ENCODE data around the gene SHE. TPM values are rescaled to one million over a fixed set of nuclear protein-coding genes. Genes with fewer than 3 reads are reported as not detected.
A peak's percentile ranks its signal among the peaks of the same experiment; 100 is the strongest.

The SHE gene
- total RNA-seq, 2 experiments from 2014 or later: not detected

DNA sequence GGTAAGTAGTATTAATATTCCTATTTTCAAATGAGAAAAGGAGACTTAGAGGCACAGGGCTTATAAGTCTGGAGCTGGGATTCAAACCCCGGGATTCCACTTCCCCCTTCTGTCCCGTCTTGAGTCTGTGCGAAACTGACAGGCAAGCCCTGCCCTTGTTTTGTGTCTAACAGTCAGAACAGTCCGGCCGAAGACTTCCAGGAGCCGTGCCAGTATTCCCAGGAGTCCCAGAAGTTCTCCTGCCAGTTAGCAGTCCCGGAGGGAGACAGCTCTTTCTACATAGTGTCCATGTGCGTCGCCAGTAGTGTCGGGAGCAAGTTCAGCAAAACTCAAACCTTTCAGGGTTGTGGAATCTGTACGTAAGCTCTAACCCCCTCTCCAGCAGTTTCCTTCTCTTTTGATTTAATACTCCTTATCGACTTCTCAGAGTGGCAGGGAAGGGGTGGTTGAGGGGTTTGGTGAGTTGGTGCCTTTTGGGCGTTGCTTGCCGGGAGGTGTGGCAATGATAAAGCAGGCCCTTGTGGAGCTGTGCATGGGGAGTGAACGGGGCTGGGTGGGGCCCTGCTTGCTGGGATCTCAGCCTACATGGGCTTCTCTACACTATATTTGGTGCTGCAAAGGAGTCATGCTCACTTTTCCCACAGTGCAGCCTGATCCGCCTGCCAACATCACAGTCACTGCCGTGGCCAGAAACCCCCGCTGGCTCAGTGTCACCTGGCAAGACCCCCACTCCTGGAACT, 67.7 kb downstream of the SHE start:
- no peak overlapping the region for H3K27ac Mint-ChIP-seq
- H3K9me3 Mint-ChIP-seq: no peaks in the 10 kb centered on the region
- peaks cover 37% of the 10 kb centered on the region for H3K4me1 Mint-ChIP-seq
- H3K27me3 Mint-ChIP-seq: no peaks in the 10 kb centered on the region
- no peak overlapping the region for H3K4me3 Mint-ChIP-seq
- no peak for DNase-seq
- H3K36me3 Mint-ChIP-seq (ENCODE audit: low read depth): peaks cover 8% of the 10 kb centered on the region
- CTCF ChIA-PET: interaction anchor here (1.1 to 1.9 kb wide), 6 partner anchors 8 to 24 kb away, joined by 3 to 7 read pairs (median 4); no protein-coding TSS in a partner anchor
- POLR2A ChIA-PET: no interaction called here

DNA sequence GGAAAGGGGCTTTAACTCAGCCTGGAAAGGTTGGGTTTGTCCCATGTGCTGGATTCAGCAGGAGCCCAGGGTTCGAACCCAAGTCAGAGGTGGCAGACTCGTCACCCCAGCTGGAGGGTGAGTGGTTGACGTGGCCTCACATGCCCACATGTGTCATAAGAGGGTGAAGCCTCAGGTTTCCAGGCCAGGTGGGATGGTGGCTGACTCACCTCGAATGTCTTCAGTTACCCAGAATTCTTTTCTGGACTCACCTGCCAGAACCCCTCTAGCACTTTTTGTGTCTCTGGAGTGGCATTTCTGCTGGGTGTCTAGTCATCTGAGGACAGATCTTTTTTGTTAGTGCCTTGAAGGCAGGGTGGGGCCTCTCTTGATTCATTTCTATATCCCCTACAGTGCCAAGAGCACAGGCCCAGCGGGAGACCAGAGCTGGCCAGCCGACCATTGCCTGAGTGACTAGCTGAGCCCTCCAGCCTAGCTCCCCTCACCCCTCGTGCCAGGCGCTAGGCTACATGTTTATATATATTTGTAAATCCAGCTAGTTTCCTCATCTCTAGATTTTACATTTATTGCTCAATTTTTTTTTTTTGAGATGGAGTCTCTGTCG, 68.9 kb downstream of the SHE start:
- ChIA-PET POLR2A (interaction anchor here (0.7 kb wide), 1 partner anchor 15 kb away, joined by 4 read pairs; no protein-coding TSS in a partner anchor), CTCF (interaction anchor here (0.6 to 2.3 kb wide), 5 partner anchors 9 to 339 kb away, joined by 4 to 8 read pairs (median 4); no protein-coding TSS in a partner anchor)
- DNase-seq: no peak
- Mint-ChIP-seq H3K4me3 (no peak overlapping the region), H3K4me1 (peaks cover 28% of the 10 kb centered on the region), H3K27me3 (no peaks in the 10 kb centered on the region), H3K9me3 (no peaks in the 10 kb centered on the region), H3K36me3 (ENCODE audit: low read depth) (peaks cover 7% of the 10 kb centered on the region), H3K27ac (peak overlapping the region; percentile 46)

DNA sequence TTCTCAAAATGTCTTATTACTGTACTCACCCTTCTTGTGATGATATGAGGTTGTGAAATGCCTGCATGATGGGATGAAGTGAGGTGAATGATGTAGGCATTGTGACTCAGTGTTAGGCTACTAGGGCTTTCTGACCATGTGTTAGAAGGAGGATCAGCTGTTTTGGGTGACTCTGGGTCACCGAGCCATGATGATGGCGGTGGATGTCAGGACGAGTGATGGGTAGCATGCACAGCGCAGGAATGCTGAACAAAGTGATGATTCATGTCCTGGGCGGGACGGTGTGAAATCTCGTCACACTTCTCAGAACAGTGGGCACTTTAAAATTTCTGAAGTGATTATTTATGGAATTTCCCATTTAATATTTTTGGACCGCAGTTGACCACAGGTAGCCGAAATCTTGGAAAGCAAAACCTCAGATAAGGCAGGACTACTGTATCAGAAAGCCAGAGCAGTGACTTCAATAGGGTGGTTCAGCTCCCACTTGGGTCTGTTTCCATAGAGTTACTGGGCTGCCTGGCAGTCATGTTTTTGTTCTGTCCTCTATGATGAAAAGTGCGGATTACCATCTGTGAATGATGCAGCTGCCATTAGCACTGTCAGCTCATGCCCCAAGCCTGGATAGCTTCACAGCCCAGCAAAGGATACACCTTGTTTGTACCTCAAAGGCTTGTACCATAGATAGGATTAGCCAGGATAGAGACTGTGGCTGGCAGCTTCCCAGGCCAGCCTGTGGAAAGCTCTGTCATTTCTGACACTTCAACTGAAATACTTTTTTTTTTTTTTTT, 70.4 kb downstream of the SHE start:
- no peak overlapping the region for H3K4me3 Mint-ChIP-seq
- CTCF ChIA-PET: interaction anchor here (0.6 to 2.8 kb wide), 6 partner anchors 13 to 238 kb away, joined by 3 to 8 read pairs (median 3); no protein-coding TSS in a partner anchor
- POLR2A ChIA-PET: interaction anchor here (0.7 kb wide), 1 partner anchor 12 kb away, joined by 4 read pairs; no protein-coding TSS in a partner anchor
- no peaks in the 10 kb centered on the region for H3K27me3 Mint-ChIP-seq
- H3K9me3 Mint-ChIP-seq: no peaks in the 10 kb centered on the region
- peak overlapping the region; percentile 26 for H3K27ac Mint-ChIP-seq
- H3K36me3 Mint-ChIP-seq (ENCODE audit: low read depth): peaks cover 5% of the 10 kb centered on the region
- no peak for DNase-seq
- peaks cover 23% of the 10 kb centered on the region for H3K4me1 Mint-ChIP-seq

DNA sequence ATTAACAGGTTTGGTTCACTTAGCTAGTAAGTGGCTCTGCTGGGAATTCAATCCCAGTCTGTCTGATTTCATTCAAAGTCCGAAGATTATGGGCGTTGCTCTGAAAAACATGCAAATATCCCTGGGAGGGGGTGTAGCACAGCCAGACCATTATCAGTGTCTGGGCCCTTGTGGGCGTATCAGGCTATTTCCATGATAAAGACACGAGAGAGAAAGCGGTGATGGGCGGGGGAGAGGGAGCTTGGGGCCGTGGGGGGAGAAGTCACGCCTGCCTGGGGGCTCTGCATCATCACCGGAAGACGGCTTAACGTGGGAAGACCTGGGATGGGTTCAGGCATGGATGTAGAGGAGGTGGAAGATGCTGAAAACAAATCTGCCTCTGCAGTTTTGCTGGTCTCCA, 71.3 kb downstream of the SHE start:
- POLR2A ChIA-PET: no interaction called here
- H3K9me3 Mint-ChIP-seq: no peaks in the 10 kb centered on the region
- H3K36me3 Mint-ChIP-seq (ENCODE audit: low read depth): peaks cover 5% of the 10 kb centered on the region
- no peak overlapping the region for H3K4me3 Mint-ChIP-seq
- H3K27ac Mint-ChIP-seq: no peak overlapping the region
- H3K27me3 Mint-ChIP-seq: no peaks in the 10 kb centered on the region
- CTCF ChIA-PET: interaction anchor here (0.6 to 2.8 kb wide), 5 partner anchors 14 to 812 kb away, joined by 3 to 8 read pairs (median 4); no protein-coding TSS in a partner anchor
- no peak for DNase-seq
- peaks cover 28% of the 10 kb centered on the region for H3K4me1 Mint-ChIP-seq

DNA sequence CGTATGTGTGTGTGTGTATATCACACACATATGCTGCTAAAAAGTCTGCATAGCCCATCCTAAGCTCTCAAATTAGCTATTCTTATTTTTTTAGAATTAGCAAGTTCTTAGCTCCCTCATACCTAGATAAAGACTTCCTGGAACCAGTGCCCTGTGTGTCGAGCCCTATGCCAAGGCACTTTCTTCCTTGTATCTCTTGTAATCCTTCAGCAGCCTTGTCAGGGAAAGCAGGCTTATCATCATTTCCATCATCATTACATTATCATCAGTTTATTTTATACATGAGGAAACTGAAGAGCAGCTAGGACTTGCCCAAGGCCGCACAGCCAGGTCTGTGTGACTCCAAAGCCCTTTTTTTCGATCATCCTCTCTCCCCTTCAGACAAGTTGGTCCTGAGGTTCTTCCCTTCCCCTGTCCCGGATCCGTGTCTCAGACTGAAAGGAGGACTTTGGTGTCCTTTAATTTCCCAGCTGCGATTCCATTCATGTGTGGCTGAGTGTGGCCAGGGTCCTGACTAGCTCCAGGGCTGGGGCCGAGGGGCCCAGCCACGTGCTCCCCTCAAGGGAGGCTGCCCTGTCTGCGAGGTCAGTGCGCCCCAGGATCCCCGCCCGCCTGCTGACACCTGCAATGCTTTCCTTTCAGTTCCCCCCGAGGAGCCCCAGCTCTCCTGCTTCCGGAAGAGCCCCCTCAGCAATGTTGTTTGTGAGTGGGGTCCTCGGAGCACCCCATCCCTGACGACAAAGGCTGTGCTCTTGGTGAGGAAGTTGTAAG, 72.2 kb downstream of the SHE start:
- Mint-ChIP-seq H3K27ac (no peak overlapping the region), H3K4me1 (peaks cover 29% of the 10 kb centered on the region), H3K27me3 (no peaks in the 10 kb centered on the region), H3K9me3 (no peaks in the 10 kb centered on the region), H3K4me3 (no peak overlapping the region), H3K36me3 (ENCODE audit: low read depth) (peaks cover 5% of the 10 kb centered on the region)
- DNase-seq: no peak
- CTCF ChIA-PET: interaction anchor here (0.6 to 2.8 kb wide), 5 partner anchors 8 to 27 kb away, joined by 3 to 8 read pairs (median 4); no protein-coding TSS in a partner anchor
- POLR2A ChIA-PET: no interaction called here

Other genes with a start within 250 kb of the SHE start
- gene HAX1, start 229.8 kb downstream of the SHE start, total RNA-seq: 100 to 1,000 TPM; 107 to 126 TPM
- gene AQP10, start 181.3 kb downstream of the SHE start, total RNA-seq: not detected
- 100 to 1,000 TPM; 135 to 138 TPM for gene ATP8B2, start 176.9 kb downstream of the SHE start, total RNA-seq
- gene IL6R, start 97.1 kb downstream of the SHE start, total RNA-seq: 1 to 10 TPM; 9.1 to 9.3 TPM
- gene TDRD10, start 193 bp downstream of the SHE start, total RNA-seq: not detected
- 100 to 1,000 TPM; 106 to 131 TPM for gene UBE2Q1, start 56.2 kb upstream of the SHE start, total RNA-seq
- gene CHRNB2, start 65.4 kb upstream of the SHE start, total RNA-seq: not detected
- gene ADAR, start 105.8 kb upstream of the SHE start, total RNA-seq: 100 to 1,000 TPM; 384 to 394 TPM

Data from activated CD4-positive, alpha-beta T cell treated with anti-CD3 and anti-CD28 coated beads, Interleukin-2, amount 10 ng/mL, durations not matched to agents 7 days and 5 days (primary cell).